Muscle layer of duodenum (tissue), 2 donors: Measurements from ENCODE around the gene RELN.

ENCODE experiments used
- H3K27ac ChIP-seq: one replicate; pipeline ENCODE4 v1.7.0; 2013; ENCODE audit warnings: mild to moderate bottlenecking, low read length
- H3K27me3 ChIP-seq: one replicate; pipeline ENCODE4 v1.7.0; 2013; ENCODE audit warnings: low read depth, mild to moderate bottlenecking, control low read depth, low read length
- H3K36me3 ChIP-seq, 2 donors: one replicate each; pipeline ENCODE4 v1.7.0; 2013; ENCODE audit warnings: low read length in 2 of 2, control low read depth in 1 of 2, mild to moderate bottlenecking in 1 of 2; ENCODE audit not compliant: insufficient read depth in 2 of 2, control insufficient read depth in 1 of 2
- H3K4me1 ChIP-seq, 2 donors: one replicate each; pipeline ENCODE4 v1.7.0; 2013; ENCODE audit warnings: low read length in 2 of 2, mild to moderate bottlenecking in 2 of 2, control low read depth in 1 of 2, moderate library complexity in 1 of 2; ENCODE audit not compliant: insufficient read depth in 2 of 2, control insufficient read depth in 1 of 2
- H3K4me3 ChIP-seq, 2 donors: one replicate each; pipeline ENCODE4 v1.7.0; 2013; ENCODE audit warnings: low read length in 2 of 2, low read depth in 1 of 2, mild to moderate bottlenecking in 1 of 2
- H3K9me3 ChIP-seq, 2 donors: one replicate each; pipeline ENCODE4 v1.7.0; 2013; ENCODE audit warnings: low read length in 2 of 2, control low read depth in 1 of 2, mild to moderate bottlenecking in 1 of 2; ENCODE audit not compliant: control insufficient read depth in 1 of 2
- donor health status: healthy.

RELN gene

DNA sequence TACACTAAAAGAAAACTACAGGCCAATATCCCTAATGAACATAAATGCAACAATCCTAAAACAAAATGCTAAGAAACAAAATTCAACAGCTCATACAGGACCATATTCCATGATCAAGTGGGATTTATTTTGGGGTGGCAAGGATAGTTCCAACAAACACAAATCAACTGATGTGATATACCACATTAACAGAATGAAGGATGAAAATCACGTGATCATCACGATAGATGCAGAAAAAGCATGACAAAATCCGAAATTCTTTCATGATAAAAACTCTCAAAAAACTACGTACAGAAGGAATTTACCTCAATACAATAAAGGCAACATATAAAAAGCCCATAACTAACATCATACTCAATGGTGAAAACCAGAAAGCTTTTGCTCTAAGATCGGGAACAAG is 124.0 kb downstream of the RELN start:
- Histone ChIP-seq H3K4me1 (no peaks in the 10 kb centered on the region), H3K36me3 (no peaks in the 10 kb centered on the region), H3K27me3 (no peaks in the 10 kb centered on the region), H3K27ac (no peak overlapping the region), H3K4me3 (no peak overlapping the region), H3K9me3 (no peaks in the 10 kb centered on the region)

DNA sequence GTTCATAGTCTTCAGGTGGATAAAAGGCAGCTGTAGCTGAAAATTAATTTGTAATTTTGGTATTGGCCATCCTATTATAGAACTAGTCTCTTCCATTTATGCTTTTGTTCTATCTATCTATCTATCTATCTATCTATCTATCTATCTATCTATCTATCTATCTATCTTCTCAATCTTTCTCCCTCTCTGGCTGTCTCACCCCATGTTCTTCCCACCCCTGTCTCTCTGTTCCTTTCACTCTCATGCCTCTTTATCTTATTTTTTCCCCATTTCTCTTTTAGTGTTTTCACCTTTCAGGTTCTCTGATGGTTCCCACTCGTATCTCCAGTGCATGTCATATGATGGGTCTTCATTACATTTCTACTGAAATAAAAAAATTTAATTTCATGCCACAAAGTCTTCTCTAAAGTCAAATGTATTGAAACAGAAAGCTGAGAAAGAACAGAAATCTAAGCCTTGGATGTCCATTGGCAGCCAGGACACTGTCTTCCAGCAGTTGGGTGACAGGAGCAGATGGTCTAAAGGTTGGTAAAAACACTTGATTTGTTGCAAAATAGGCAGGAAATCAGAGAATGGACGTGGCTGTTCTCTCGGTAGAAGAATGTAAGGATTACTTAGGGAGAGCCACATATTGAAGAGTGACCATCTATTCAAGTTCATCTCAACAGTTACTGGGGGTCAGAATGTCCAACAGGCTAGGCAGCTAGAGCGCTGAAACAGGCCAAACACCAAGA is 127.0 kb downstream of the RELN start:
- Histone ChIP-seq H3K36me3 (no peaks in the 10 kb centered on the region), H3K9me3 (no peaks in the 10 kb centered on the region), H3K27me3 (no peaks in the 10 kb centered on the region), H3K4me3 (no peak overlapping the region), H3K27ac (no peak overlapping the region), H3K4me1 (no peaks in the 10 kb centered on the region)

DNA sequence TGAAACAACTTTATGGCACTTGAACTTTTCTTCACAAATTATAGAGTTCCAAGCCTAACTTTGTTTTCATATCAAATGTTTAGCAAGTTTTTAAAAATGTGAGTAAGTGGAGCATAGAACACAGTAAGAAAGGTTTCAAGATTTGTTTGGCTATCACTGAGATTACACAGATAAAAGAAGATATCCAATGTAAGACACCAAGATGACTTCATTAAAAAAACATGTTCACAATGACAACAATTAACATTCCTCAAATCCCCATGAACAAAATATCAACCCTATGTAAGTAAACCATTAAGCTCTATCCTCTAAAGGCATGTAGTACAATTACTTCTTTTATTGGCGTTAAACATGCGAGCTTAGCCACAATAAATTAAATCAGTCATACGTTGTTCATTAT is 129.7 kb downstream of the RELN start:
- H3K27ac ChIP-seq: no peak overlapping the region
- no peaks in the 10 kb centered on the region for H3K36me3 ChIP-seq
- H3K9me3 ChIP-seq: no peaks in the 10 kb centered on the region

DNA sequence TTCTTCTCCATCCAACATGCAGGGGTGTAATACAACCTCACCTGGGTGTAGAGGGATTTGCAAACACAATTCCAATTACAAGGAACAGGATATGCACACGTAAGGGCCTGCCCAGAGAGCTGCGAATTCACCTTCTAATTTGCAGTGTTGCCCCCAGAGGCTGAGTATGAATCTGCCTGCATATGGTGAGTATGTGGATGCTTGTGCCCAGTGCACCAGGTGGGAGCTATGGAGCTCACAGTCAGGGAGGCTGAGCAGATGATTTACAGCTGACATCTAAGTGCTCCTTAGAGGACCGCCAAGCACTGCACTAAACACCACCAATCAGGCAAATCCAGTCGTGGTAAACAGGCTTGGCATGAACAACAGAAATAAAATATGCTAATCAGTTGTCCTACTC is 132.0 kb downstream of the RELN start:
- Histone ChIP-seq H3K36me3 (no peaks in the 10 kb centered on the region), H3K4me3 (no peak overlapping the region), H3K9me3 (no peaks in the 10 kb centered on the region), H3K27me3 (no peaks in the 10 kb centered on the region), H3K27ac (no peak overlapping the region), H3K4me1 (no peaks in the 10 kb centered on the region)

More for the DNA sequence above, 129.7 kb downstream of the RELN start:
- no peaks in the 10 kb centered on the region for H3K27me3 ChIP-seq
- no peaks in the 10 kb centered on the region for H3K4me1 ChIP-seq
- H3K4me3 ChIP-seq: no peak overlapping the region

DNA sequence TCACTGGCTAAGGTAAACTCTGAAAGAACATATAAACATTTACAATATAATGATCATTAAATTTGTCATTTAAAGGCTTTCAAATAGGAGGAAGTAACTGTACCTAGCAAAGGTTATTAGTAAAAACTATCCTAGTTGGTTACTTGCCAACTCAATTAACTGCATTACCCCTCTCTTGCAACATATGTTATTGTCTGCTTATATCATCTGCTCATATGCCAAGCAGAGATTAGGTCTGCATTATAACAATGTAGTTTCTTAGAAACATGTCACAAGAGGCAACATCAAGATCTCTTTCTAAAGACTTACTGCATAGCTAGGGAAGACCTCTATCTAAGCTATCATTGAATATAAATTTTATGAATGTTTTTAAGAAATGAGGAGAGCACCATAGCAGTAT is 132.5 kb downstream of the RELN start:
- no peaks in the 10 kb centered on the region for H3K4me1 ChIP-seq
- H3K27me3 ChIP-seq: no peaks in the 10 kb centered on the region
- no peaks in the 10 kb centered on the region for H3K9me3 ChIP-seq
- H3K4me3 ChIP-seq: no peak overlapping the region
- no peaks in the 10 kb centered on the region for H3K36me3 ChIP-seq
- no peak overlapping the region for H3K27ac ChIP-seq

DNA sequence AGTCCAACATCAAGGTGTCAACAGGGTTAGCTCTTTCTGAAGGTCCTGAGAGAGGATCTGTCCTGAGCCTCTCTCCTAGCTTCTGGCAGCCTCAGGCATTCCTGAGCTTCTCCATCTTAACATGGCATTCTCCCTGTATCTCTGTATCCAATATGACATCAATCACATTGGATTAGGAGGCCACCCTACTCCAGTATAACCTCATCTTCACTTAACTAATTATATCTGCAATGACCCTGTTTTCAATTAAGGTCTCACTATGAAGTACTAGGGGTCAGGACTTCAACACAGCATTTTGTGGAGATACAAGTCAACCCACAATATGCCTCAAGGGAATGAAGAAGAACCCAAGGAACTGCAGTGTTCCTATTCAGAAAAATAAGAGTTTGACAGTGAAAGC is 133.8 kb downstream of the RELN start:
- no peaks in the 10 kb centered on the region for H3K27me3 ChIP-seq
- no peaks in the 10 kb centered on the region for H3K4me1 ChIP-seq
- H3K36me3 ChIP-seq: no peaks in the 10 kb centered on the region
- no peaks in the 10 kb centered on the region for H3K9me3 ChIP-seq
- no peak overlapping the region for H3K27ac ChIP-seq
- H3K4me3 ChIP-seq: no peak overlapping the region

DNA sequence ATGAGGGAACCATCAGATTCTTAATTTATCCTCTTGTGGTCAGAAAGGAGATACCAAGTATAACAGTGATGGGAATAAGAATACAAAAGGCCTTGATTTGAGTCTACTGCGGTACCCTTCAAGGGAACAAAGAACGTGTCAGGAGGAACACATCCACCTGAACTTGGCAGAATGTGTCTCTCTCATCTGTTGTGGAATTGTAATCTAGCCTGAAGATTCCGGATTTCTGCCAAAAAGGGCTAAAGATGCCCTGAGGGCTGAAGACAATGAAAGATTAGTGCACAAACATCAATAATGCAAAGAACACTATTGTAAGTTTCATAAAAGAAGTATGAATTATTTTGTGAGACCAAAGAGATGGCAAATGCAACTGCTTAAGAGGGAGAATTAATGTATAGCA is 134.8 kb downstream of the RELN start:
- Histone ChIP-seq H3K4me3 (no peak overlapping the region), H3K36me3 (no peaks in the 10 kb centered on the region), H3K27ac (no peak overlapping the region), H3K4me1 (no peaks in the 10 kb centered on the region), H3K9me3 (no peaks in the 10 kb centered on the region), H3K27me3 (no peaks in the 10 kb centered on the region)

DNA sequence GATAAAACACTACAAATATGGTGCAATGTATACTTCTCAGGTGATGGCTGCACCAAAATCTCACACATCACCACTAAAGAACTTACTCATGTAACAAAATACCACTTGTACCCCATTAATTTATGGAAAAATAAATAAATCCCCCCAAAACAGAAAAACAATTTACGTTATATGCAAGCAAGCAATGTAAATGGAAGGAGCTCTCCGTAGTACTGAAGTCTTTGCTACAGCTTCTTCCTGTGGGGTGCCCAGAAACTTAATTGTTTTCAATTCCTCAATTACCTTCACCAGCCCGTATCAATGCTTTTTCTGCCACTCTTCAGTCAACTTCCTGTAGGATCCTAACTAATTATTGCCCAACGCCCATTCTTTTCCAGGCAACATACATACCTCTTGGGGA is 138.1 kb downstream of the RELN start:
- no peaks in the 10 kb centered on the region for H3K9me3 ChIP-seq
- H3K4me3 ChIP-seq: no peak overlapping the region
- H3K36me3 ChIP-seq: no peaks in the 10 kb centered on the region
- H3K4me1 ChIP-seq: no peaks in the 10 kb centered on the region
- no peaks in the 10 kb centered on the region for H3K27me3 ChIP-seq
- H3K27ac ChIP-seq: no peak overlapping the region

DNA sequence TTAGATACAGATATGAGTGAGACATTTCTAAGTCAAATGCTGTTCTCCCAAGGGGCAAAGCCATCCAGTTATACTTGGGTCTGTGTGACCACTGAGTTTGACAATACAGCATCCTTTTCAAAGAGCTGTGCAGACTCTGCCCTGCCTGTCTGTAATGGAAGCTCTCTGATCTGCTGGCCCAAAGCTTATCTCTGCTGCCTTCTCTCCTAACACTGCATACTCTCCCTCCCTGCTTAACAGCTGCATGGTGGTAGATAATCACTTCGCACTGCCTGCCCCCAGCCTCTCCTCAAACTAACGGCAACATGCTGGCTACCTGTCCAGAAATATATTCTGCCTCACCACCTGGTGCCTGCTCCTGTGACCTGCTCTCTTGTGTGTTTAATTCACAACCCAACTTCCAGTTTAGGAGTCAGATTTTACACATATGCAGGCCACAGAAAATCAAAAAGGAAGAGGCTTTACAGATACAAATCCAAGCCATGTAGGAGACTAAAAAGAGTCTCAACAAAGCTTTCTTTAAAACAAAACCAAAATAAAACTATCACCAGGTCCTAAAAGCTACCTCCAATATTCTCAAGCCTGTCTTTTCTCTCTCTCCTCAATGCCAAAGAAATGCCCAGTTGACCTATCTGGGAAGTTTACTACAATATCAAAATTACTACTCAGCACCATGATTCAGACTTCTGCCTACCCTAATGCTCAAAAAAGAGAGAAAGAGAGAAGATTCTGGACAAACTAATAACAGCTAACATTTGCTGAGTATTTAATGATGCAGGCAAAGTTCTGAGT is 145.6 kb downstream of the RELN start:
- H3K9me3 ChIP-seq: no peaks in the 10 kb centered on the region
- no peak overlapping the region for H3K27ac ChIP-seq
- H3K4me3 ChIP-seq: no peak overlapping the region
- no peaks in the 10 kb centered on the region for H3K4me1 ChIP-seq
- no peaks in the 10 kb centered on the region for H3K27me3 ChIP-seq
- no peaks in the 10 kb centered on the region for H3K36me3 ChIP-seq

DNA sequence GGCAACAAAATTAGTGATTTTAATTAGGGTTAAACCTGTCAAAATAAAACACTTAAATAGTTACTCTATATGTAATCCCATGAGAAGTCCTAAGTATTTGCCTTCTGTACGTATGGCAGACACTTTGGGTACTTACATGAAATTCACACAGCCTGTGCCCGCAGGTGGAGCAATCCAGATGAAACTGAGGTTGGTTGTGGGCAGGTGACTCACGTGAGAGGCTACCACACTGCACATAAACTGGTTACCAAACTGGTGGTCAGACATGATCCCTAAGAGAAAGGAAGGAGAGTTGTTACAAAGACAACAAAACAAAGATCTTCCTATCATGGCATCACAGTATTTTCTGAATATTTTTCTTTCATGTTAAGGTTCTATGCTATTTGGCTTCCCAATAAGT is 156.1 kb downstream of the RELN start:
- Histone ChIP-seq H3K4me3 (no peak overlapping the region), H3K36me3 (no peaks in the 10 kb centered on the region), H3K27ac (no peak overlapping the region), H3K27me3 (no peaks in the 10 kb centered on the region), H3K4me1 (no peaks in the 10 kb centered on the region), H3K9me3 (no peaks in the 10 kb centered on the region)

DNA sequence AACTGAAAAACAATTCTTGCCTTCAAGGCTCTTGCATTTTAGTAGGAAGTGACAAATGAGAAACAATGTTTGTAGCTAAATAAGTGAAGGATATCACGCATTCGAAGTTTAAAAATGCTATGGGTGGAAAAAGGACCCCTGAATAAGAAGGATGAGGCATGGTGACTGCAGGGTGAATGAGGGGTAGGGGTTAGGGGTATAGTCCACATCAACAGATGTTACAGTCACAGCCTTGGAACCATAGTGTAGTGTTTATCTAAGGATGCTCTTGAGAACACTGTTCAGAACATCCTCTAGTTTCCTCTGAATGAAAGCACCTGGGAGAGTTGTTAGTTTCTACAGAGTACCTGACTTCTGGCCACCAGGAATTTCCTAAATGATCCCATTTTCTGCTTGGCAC is 157.0 kb downstream of the RELN start:
- no peaks in the 10 kb centered on the region for H3K9me3 ChIP-seq
- H3K36me3 ChIP-seq: no peaks in the 10 kb centered on the region
- H3K4me3 ChIP-seq: no peak overlapping the region
- no peaks in the 10 kb centered on the region for H3K27me3 ChIP-seq
- no peaks in the 10 kb centered on the region for H3K4me1 ChIP-seq
- H3K27ac ChIP-seq: no peak overlapping the region
